Adipocyte (in vitro differentiated cells): ENCODE data around the gene USB1.
A peak's percentile ranks its signal among the peaks of the same experiment; 100 is the strongest.

ENCODE experiments used
- DNase-seq: peaks from one replicate; pipeline ENCODE4 v3.0.0-alpha.2; 2015; ENCODE audit warnings: low read depth
- H3K27me3 ChIP-seq: replicated peaks from 2 replicates; pipeline ENCODE4 v1.7.0; 2013; ENCODE audit warnings: mild to moderate bottlenecking, low read length, moderate library complexity; ENCODE audit not compliant: control insufficient read depth, insufficient read depth
- H3K36me3 ChIP-seq: 2 replicates; pipeline ENCODE4 v1.7.0; 2013; ENCODE audit warnings: low read length, mild to moderate bottlenecking, moderate library complexity; ENCODE audit not compliant: control insufficient read depth, insufficient read depth, severe bottlenecking
- H3K4me1 ChIP-seq: 2 replicates; pipeline ENCODE4 v1.7.0; 2013; ENCODE audit warnings: mild to moderate bottlenecking, low read length, moderate library complexity; ENCODE audit not compliant: control insufficient read depth, insufficient read depth
- H3K4me3 ChIP-seq: 2 replicates; pipeline ENCODE4 v1.7.0; 2013; ENCODE audit warnings: mild to moderate bottlenecking, low read length, moderate library complexity
- H3K9ac ChIP-seq: 2 replicates; pipeline ENCODE4 v1.7.0; 2013; ENCODE audit warnings: mild to moderate bottlenecking, low read length, moderate library complexity
- H3K9me3 ChIP-seq: 2 replicates; pipeline ENCODE4 v1.7.0; 2013; ENCODE audit warnings: mild to moderate bottlenecking, low read length, moderate library complexity; ENCODE audit not compliant: control insufficient read depth

USB1 gene

DNA sequence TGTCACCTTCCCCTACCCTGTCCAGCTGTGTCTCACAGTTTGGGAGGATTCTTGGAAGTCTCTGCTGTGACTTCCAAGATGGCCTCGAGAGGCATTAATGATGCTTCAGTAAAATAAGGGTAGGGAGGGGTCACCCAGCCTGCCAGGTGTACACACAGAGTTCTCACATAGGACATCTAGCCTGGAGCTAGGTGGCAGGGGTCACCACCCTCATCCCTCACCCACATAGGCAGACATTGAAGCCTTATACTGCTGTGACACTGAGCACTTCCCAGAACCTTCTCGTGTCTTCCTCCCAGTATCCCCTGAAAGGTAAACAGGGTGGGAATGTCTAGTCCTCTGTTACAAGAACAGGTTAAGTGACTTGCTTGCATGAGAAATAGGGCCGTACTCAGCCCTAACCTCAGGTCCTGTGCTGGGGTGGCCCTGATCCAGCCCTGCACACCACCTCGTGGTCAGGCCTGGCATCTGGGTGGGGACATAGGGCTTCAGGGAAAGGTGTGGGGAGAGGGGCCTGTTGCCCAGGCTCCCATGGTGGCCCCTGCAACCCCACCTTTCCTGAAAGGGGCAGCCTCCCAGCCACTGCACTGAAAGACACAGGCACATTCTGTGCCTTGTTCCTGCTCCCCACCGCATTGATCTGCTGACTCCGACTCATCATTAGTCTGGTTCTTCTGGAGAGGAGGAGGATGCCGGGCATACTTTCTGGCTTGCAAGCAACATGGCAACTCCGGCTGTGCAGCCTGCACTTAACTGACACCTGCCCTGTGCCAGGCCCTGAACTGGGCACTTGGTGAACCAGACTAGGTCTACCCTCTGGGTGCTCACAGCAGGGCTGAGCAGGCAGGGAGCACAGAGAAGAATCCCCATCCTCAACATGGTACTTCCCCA lies 20.7 kb downstream of the USB1 start:
- Histone ChIP-seq H3K9ac (peak overlapping the region; percentile 32), H3K9me3 (no peaks in the 10 kb centered on the region), H3K27me3 (no peaks in the 10 kb centered on the region), H3K36me3 (peaks cover 6% of the 10 kb centered on the region), H3K4me3 (no peak overlapping the region), H3K4me1 (peaks cover 40% of the 10 kb centered on the region)
- DNase-seq = peak; percentile 40

DNA sequence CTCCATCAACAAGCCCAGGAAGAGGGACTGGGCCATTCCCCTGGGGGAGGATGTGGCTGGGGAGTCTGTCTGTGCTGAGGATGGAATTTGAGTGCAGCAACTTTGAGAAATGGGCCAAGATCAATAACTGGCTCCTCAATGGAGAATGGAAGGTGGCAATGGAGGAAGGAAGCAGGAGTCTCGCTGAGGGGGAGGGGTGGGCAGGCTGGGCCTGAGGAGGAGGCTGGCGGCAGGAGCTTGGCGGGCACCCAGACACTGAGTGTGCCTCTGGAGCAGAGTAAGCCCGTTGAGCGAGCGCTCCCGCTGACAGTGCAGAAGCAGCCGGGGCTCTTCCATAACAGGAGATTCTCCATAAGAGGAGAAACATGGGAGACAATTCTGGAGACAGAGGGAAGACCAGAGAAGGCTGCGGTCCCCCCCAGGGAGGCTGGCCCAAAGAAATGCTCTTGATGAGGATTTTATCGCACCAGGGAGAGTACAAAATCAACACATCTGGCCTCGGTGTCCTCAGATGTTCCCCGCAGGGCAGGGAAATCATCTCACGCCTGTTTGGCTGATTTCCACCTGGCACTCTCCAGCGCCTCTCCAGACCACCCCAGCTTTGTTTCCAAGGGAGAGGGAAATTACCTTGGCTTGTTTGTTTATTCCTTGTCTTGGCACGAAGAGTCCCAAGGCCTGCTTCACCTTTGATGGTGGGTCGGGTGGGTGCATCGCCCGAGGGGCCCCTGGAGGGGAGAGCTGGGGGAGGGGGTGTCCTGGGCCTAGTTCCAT lies 21.6 kb downstream of the USB1 start:
- no peaks in the 10 kb centered on the region for H3K27me3 ChIP-seq
- H3K36me3 ChIP-seq = peaks cover 6% of the 10 kb centered on the region
- peaks cover 40% of the 10 kb centered on the region for H3K4me1 ChIP-seq
- H3K9me3 ChIP-seq = no peaks in the 10 kb centered on the region
- H3K4me3 ChIP-seq = peak overlapping the region; percentile 46
- peak overlapping the region; percentile 26 for H3K9ac ChIP-seq
- DNase-seq = peak; percentile 36

DNA sequence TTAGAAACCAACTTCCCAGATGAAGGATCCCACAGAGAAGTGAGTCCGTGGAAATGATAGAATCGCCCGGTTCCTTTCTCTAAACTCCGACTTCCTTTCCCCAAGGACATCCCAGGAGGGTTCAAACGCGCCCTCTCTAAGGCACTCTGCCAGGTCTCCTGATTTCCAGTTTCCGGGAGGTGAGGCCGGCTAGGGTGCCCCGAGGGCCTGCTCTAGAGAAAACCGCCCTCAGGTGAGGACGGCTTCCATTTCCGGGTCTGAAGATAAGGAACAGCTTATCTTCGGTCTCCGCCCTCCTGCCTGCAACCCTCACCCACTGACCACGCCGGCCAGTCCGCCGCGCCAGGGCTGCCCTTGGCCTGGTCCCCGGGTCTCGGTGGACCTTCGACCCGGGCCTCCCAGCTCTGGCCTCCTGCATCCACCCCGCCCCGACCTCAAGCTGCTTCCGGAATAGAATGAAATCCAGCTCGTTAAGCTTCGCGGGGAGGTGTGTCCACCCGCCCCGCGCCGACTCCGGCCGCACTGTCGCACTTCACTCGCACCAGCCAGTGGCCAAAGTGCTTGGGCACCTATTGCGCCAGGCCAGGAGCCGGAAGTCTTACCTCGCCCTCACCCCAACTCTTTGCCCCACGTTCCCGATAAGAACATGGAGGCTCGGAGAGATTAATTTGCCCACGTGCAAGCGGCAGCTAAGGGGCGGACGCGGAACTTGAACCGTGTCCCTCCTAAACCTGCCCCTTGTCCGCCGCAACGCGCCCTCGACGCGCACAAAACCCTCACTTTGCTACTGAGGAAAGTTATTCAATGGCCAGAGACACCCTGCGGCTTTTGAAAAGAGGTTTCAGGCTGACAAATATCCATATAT lies 23.5 kb downstream of the USB1 start:
- Histone ChIP-seq H3K4me3 (peak overlapping the region; percentile 82), H3K36me3 (no peaks in the 10 kb centered on the region), H3K4me1 (peaks cover 34% of the 10 kb centered on the region), H3K9me3 (no peaks in the 10 kb centered on the region), H3K9ac (peak overlapping the region; percentile 74), H3K27me3 (peaks cover 3% of the 10 kb centered on the region)
- DNase-seq = peak; percentile 28

DNA sequence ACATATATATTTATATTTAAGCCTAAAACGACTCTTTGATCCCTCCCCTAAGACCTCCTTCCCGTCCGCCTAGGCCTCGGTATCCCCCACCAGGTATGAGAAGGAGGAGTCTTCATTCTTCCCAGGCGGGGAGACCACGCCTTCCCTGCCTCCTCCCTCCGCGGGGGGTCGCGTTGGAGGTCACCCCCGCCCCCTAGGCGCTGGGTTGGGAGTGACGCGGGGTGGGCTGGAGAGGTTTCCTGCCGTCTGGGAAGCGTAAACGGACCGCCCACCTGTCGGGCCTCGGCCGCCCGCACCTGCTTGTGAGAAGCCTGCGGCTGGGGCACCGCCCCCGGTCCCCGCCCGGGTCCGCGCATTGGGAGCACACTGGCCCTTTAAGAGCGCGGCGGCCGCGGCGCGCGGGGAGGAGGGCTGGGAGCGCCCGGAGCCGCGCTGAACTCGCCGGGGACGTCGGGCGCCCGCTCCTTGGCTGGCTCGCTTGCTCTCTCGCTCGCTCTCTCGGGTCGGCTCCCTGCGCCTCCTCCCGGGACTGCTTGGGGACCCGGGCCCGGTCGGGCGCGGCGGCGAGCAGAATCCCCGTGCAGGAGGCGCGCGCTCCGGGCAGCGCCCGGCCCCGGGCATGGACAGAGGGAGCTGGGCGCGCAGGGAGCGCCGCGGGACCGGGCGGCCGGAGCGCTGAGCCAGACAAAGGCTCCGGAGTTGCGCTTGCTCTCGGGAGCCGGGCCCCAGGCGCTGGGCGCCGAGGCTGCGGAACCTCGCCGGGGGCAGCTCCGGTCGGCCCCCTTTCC lies 24.3 kb downstream of the USB1 start, which contains the start of gene MMP15:
Gene MMP15 (plus strand): TSS at position 404 of the 788 bp plus-strand sequence. CDS start 597 bp downstream, outside the sequence.
- Histone ChIP-seq H3K9ac (peak within 1 kb of the TSS; percentile 74), H3K9me3 (no peaks in the 10 kb centered on the region), H3K4me3 (peak within 1 kb of the TSS; percentile 82), H3K4me1 (peaks cover 29% of the 10 kb centered on the region), H3K27me3 (peaks cover 5% of the 10 kb centered on the region), H3K36me3 (no peaks in the 10 kb centered on the region)
- DNase-seq = peak; percentile 82

DNA sequence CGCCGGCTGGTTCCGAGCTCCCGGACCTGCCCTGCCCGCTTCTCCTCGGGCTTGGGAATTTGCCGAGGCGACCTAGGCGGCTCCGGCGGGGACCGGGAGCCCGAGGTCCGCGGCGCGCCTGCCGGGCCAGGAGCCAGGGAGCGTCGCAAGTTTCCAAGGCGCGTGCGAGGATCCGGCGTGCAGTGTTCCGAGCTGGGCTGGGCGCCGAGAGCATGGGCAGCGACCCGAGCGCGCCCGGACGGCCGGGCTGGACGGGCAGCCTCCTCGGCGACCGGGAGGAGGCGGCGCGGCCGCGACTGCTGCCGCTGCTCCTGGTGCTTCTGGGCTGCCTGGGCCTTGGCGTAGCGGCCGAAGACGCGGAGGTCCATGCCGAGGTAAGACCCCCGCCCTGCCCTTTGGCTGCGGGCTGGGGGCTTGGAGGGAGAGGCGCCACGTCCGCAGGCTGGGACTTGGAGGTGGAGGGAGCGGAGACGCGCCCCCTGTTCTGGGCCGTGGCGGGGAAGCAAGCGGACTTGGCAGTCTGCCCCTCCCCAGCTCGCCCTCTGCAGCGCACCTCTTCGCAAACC lies 25.0 kb downstream of the USB1 start:
- peak overlapping the region; percentile 74 for H3K9ac ChIP-seq
- DNase-seq = peak; percentile 75
- H3K4me3 ChIP-seq = peak overlapping the region; percentile 82
- H3K9me3 ChIP-seq = no peaks in the 10 kb centered on the region
- H3K4me1 ChIP-seq = peaks cover 35% of the 10 kb centered on the region
- H3K36me3 ChIP-seq = no peaks in the 10 kb centered on the region
- H3K27me3 ChIP-seq = peaks cover 5% of the 10 kb centered on the region

DNA sequence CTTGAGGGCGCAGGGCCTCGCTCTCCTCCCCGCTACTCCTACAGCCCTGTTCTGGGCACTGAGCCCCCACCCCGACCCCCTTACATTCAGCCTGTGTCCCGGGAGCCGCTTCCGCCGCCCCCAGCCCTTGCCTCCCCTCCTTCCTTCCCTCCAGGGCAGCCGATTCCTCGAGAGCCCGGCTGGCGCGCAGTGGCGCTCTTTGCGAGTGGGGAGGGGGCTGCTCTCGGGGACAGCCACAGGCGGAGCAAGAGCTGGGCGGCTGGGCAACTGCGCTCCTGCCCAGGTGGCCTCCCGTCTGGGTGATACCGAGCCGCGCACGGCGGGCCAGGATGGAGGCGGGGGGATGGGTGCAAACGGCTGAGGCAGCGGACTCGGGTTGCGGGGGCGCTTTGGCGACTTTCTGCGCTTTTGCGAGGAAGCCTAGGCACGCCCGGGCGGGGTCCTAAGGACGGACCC lies 25.5 kb downstream of the USB1 start:
- Histone ChIP-seq H3K27me3 (peaks cover 5% of the 10 kb centered on the region), H3K36me3 (no peaks in the 10 kb centered on the region), H3K4me3 (peak overlapping the region; percentile 82), H3K9ac (peak overlapping the region; percentile 74), H3K4me1 (peaks cover 34% of the 10 kb centered on the region), H3K9me3 (no peaks in the 10 kb centered on the region)
- no peak for DNase-seq

DNA sequence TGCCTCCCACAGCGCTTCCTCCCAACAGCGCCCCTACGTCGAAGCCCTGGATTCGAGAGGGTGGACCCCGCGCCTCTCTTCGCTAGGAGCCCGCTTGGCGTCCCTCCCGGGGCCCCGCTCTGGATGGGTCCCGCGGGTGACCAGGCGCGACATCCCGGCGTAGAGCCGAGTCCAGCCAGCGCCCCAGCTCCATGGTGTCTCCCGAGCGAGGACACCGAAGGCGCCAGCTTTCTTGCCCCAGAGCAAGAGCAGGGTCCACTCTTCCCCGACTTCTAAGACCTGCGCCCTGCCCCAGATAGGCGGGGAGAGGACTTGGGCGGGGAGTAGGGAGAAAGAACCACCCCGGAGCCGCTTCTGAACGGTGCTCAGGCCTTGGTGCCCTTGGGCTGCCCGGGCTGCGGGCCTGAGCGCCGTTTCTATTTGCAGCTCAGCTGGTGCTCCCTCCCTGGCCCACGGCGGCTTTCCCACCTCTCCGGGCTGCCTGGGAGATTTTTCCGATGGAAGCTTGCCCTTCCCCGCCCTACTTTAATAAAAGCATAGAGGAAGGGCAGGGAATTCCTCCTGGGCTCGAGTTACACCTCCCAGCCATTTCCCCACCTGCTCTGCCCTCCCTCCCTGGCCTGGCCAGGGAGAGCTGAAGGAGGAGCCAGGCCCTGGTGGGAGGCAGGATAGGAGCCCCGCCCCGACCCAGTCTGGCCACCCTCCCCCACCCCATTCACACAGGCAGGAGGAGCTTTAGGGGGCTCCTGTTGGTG lies 26.1 kb downstream of the USB1 start:
- Histone ChIP-seq H3K4me3 (peak overlapping the region; percentile 82), H3K27me3 (peaks cover 5% of the 10 kb centered on the region), H3K9ac (peak overlapping the region; percentile 74), H3K9me3 (no peaks in the 10 kb centered on the region), H3K36me3 (no peaks in the 10 kb centered on the region), H3K4me1 (peaks cover 28% of the 10 kb centered on the region)
- DNase-seq = peak; percentile 25

DNA sequence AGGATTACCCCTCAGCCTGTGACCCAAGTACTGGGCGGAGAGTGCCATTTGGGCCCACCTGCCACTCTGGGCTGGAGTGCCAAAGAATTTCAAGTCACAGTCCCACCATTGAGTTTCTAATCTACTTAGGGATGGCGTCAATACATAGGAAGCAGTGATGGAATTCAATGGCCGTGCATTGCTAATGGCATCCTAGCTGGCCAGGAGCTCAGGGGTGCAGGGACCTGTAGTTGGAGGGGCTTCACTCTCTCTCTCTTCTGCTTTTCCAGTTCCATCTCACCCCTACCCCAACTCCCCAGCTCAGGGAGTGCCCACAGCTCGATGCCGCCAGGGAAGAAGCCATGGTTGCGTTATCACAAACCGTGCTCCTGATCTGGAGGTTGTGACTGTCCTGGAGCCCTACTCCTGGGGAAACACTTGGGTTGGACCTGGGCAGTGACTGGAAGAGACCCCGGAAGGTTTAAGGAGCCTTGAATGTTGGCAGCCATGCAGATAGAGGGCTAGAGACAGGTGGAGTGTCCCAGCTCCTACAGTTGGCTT lies 26.8 kb downstream of the USB1 start:
- no peak overlapping the region for H3K4me3 ChIP-seq
- no peak overlapping the region for H3K9ac ChIP-seq
- H3K4me1 ChIP-seq = peaks cover 22% of the 10 kb centered on the region
- peaks cover 5% of the 10 kb centered on the region for H3K27me3 ChIP-seq
- H3K9me3 ChIP-seq = no peaks in the 10 kb centered on the region
- no peaks in the 10 kb centered on the region for H3K36me3 ChIP-seq
- no peak for DNase-seq

DNA sequence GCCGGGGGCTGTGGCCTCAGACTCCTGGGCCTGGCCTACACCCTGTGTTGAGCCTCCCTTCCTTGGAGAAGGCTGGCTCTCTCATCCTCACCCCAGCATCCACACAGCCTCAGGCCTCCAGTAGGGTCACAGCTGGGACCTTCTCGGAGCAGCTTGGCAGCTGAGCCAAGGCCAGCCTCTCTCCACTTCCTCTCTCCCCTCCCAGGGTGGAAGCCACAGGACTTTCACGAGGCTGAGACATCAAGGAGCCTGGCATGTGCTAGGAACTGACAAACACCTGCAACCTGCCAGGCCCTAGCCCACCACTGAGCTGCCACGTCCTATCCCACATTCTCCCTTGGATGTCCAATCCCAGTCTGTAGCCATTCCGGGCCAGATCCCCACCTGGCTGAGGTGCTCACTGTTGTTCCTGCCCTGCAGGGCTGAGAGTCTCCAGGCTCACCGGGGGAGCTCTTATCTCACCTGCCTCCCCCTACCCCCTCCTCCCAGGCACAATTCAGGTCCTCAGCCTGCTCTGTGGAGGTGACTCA lies 27.4 kb downstream of the USB1 start:
- Histone ChIP-seq H3K4me3 (no peak overlapping the region), H3K27me3 (peaks cover 5% of the 10 kb centered on the region), H3K36me3 (no peaks in the 10 kb centered on the region), H3K9ac (no peak overlapping the region), H3K9me3 (no peaks in the 10 kb centered on the region), H3K4me1 (peaks cover 17% of the 10 kb centered on the region)
- no peak for DNase-seq
